ENCODE measurements around the gene POLR2F.

DNA sequence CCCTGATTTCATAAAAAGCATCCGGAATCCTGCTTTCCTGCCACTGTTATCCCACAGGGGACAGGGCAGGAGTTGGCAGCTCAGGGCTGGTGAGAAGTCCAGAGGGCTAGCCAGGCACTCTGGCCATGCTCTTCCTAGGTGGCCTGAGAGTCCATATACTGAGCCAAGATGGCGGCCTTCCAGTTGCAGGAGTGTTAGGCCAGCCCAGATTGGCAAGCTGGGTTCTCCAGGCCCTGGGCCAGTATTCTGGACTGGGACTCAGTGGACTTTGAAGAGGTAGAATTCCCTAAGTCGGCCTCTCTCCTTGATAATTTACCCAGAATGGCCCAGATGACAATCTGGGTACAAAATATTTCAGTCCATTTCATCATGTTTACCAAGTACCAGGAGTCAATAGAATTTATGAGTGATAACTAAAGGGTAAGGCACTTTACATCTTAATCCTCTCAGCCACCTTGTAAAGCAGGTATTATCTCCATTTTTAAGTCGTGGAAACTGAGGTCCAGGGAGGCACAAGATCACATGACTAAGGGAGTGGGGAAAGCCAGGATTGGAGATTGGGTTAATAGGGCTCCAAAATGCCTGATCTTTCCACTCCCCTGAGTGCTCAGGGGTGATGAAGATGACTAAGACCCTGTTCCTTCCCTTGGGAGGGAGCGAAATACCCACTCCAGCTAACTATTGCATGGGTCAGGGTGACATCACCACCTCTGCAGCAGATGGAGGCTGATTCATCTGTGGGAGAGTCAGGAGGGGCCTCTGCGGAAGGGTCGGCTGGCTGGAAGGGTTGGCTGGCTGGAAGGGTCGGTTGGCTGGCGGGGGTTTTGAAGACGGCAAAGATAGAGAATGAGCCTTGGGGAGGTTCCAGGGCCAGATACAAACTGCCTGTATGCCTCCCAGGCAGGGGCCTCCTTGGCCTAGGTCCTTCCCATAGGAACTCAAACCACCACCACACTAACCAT, 48.6 kb upstream of the POLR2F start:
- TF ChIP-seq EP300 (conservative IDR thresholded peaks at IDR 0.05; ENCODE audit: poor library complexity, severe bottlenecking) (no peak), POLR2AphosphoS5 (IDR thresholded peaks at IDR 0.05) (no peak), TAF1 (IDR thresholded peaks at IDR 0.05; ENCODE audit: low read depth) (no peak), EZH2 (IDR thresholded peaks at IDR 0.05; ENCODE audit: borderline replicate concordance, insufficient read depth, low read length, poor library complexity, severe bottlenecking) (no peak)
- TF ChIP-seq, protein P1, sequence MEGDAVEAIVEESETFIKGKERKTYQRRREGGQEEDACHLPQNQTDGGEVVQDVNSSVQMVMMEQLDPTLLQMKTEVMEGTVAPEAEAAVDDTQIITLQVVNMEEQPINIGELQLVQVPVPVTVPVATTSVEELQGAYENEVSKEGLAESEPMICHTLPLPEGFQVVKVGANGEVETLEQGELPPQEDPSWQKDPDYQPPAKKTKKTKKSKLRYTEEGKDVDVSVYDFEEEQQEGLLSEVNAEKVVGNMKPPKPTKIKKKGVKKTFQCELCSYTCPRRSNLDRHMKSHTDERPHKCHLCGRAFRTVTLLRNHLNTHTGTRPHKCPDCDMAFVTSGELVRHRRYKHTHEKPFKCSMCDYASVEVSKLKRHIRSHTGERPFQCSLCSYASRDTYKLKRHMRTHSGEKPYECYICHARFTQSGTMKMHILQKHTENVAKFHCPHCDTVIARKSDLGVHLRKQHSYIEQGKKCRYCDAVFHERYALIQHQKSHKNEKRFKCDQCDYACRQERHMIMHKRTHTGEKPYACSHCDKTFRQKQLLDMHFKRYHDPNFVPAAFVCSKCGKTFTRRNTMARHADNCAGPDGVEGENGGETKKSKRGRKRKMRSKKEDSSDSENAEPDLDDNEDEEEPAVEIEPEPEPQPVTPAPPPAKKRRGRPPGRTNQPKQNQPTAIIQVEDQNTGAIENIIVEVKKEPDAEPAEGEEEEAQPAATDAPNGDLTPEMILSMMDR (IDR thresholded peaks at IDR 0.05; ENCODE audit: poor library complexity, severe bottlenecking), result no peak
- TF ChIP-seq, protein P2, sequence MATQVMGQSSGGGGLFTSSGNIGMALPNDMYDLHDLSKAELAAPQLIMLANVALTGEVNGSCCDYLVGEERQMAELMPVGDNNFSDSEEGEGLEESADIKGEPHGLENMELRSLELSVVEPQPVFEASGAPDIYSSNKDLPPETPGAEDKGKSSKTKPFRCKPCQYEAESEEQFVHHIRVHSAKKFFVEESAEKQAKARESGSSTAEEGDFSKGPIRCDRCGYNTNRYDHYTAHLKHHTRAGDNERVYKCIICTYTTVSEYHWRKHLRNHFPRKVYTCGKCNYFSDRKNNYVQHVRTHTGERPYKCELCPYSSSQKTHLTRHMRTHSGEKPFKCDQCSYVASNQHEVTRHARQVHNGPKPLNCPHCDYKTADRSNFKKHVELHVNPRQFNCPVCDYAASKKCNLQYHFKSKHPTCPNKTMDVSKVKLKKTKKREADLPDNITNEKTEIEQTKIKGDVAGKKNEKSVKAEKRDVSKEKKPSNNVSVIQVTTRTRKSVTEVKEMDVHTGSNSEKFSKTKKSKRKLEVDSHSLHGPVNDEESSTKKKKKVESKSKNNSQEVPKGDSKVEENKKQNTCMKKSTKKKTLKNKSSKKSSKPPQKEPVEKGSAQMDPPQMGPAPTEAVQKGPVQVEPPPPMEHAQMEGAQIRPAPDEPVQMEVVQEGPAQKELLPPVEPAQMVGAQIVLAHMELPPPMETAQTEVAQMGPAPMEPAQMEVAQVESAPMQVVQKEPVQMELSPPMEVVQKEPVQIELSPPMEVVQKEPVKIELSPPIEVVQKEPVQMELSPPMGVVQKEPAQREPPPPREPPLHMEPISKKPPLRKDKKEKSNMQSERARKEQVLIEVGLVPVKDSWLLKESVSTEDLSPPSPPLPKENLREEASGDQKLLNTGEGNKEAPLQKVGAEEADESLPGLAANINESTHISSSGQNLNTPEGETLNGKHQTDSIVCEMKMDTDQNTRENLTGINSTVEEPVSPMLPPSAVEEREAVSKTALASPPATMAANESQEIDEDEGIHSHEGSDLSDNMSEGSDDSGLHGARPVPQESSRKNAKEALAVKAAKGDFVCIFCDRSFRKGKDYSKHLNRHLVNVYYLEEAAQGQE (IDR thresholded peaks at IDR 0.05; ENCODE audit: borderline replicate concordance), result no peak
